ENCODE data around the gene RTP4. TPM values are rescaled to one million over a fixed set of nuclear protein-coding genes. Genes with fewer than 3 reads are reported as not detected.

RTP4 gene
- total RNA-seq, 2 experiments from 2014 or later: 12.9 to 14.8 TPM

Other genes with a start within 250 kb of the RTP4 start
- gene RPL39L, start 228.9 kb upstream of the RTP4 start, total RNA-seq: 10 to 100 TPM; 21.1 to 23.5 TPM
- not detected for gene RTP1, start 170.9 kb upstream of the RTP4 start, total RNA-seq
- gene MASP1, start 76.6 kb upstream of the RTP4 start, total RNA-seq: not detected